ENCODE results near the gene NKTR.
A peak's percentile ranks its signal among the peaks of the same experiment; 100 is the strongest.

NKTR gene

DNA sequence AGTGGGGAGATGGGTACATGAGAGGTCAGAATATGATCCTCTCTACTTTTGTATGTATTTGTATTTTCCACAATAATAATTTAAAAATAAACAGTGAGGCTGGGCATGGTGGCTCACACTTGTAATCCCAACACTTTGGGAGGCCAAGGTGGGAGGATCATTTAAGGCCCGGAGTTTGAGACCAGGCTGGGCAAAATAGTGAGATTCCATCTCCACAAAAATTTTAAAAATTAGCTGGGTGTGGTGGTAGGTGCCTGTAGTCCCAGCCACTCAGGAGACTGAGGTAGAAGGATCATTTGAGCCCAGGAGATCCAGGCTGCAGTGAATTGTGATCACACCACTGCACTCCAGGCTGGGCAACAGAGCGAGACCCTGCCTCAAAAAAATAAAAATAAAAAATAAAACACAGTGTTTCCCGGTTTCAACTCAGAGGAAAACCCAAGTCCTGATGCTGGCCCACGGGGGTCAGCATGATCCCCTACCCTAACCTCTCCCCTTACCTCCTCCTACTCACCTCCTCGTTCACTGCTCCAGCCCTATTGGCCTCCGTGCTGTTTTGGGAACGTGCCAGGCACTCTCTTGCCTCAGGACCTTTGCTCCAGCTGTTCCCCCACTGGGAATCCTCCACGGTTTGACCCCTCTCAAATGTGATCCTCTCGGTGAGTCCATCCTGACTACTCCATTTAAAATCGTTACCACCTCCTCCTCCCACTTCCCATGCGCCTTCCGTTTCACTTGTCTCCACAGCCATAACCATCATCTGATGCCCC is 82.0 kb downstream of the NKTR start:
- DNase-seq: no peak

DNA sequence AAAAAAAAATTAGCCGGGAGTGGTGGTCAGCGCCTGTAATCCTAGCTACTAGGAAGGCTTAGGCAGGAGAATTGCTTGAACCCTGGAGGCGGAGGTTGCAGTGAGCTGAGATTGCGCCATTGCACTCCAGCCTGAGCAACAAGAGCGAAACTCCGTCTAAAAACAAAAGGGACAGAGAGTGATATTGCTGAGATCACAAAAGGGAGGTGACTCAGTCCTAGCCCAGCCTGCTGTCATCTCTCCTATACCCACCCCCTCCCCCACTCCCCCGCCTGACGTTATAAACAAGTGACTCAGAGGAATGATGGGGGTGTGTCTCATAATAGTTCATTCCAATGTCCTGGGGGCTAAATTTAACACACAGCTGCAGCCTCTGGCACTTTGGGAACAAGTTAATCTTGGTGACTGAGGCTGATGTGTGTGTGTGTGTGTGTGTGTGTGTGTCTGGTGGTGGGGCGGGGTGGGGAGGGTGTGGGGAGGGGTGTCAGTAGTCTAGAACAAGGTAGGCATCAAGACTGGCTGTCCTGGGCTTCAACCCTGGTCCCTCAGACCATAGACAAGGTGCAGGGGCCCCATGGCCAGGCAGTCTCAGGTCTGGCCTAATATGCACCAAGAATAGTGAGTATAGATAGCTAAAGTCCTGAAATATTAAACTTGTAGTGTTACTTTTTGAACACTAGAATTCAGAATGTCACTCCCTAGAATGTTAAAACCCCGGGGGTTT is 83.6 kb downstream of the NKTR start:
- DNase-seq: peak; percentile 85 to 91

DNA sequence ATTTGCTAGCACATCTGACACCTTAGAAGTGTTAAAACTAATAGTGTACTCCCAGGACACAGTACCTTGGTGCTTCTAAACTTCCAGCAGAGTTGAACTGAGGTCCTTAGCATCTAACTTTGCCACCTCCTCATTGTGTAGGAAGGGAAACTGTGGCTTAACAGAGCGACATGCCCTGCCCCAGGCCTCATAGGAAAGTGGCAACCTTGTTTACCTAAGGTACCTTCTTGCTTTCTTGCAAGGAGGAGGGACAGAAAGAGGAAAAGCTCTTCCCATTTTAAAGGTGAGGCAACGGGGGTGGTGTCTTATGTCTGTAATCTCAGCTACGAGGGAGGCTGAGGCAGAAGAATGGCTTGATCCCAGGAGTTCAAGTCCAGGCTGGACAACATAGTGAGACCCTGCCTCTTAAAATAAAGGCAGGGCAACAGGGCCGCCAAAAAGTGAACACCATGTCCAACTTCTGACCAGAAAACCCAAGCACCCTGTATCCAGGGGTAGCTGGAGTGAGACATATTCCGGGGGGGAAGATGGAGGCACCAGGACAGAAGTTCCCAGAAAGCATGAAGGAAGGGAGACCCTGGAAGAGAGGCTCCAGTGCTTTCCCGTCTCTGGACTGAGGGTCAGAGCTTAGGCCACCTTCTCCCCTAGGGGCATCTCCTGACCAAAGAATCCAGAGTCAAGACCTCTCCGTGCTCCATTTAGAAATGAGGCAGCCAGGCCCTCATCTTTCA is 84.3 kb downstream of the NKTR start:
- peak in 1 of 2 donors; percentile 9 for DNase-seq

DNA sequence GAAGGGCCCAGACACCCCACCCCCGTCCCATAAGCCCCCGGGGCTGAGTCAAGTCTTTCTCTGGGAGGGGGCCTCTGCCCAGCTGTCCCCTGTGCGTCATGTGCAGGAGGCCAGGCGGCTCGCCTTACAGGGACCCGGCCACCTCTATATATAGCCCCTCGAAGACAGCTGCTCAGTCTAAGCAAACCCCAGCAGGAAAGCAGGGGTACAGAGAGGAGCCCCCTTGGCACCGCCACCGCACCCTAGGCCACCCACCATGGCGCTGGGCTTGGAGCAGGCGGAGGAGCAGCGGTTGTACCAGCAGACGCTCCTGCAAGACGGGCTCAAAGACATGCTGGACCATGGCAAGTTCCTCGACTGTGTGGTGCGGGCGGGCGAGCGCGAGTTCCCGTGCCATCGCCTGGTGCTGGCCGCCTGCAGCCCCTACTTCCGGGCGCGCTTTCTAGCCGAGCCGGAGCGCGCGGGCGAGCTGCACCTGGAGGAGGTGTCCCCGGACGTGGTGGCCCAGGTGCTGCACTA is 84.9 kb downstream of the NKTR start, which contains the start of gene KLHL40:
TSS of gene KLHL40 (plus strand) at position 175 of the 519 bp plus-strand sequence. CDS start at position 257, 82 bp downstream.
- no peak for DNase-seq

DNA sequence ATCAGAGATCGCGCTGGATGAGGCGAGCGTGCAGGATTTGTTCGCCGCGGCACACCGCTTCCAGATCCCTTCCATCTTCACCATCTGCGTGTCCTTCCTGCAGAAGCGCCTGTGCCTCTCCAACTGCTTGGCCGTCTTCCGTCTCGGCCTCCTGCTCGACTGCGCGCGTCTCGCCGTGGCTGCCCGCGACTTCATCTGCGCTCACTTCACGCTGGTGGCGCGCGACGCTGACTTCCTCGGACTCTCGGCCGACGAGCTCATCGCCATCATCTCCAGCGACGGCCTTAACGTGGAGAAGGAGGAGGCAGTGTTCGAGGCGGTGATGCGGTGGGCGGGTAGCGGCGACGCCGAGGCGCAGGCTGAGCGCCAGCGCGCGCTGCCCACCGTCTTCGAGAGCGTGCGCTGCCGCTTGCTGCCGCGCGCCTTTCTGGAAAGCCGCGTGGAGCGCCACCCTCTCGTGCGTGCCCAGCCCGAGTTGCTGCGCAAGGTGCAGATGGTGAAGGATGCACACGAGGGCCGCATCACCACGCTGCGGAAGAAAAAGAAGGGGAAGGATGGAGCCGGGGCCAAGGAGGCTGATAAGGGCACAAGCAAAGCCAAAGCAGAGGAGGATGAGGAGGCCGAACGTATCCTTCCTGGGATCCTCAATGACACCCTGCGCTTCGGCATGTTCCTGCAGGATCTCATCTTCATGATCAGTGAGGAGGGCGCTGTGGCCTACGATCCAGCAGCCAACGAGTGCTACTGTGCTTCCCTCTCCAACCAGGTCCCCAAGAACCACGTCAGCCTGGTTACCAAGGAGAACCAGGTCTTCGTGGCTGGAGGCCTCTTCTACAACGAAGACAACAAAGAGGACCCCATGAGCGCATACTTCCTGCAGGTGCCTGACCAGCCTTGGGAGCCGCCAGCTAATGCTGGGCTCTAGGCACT is 85.7 kb downstream of the NKTR start:
- peak in 1 of 2 donors; percentile 13 for DNase-seq

DNA sequence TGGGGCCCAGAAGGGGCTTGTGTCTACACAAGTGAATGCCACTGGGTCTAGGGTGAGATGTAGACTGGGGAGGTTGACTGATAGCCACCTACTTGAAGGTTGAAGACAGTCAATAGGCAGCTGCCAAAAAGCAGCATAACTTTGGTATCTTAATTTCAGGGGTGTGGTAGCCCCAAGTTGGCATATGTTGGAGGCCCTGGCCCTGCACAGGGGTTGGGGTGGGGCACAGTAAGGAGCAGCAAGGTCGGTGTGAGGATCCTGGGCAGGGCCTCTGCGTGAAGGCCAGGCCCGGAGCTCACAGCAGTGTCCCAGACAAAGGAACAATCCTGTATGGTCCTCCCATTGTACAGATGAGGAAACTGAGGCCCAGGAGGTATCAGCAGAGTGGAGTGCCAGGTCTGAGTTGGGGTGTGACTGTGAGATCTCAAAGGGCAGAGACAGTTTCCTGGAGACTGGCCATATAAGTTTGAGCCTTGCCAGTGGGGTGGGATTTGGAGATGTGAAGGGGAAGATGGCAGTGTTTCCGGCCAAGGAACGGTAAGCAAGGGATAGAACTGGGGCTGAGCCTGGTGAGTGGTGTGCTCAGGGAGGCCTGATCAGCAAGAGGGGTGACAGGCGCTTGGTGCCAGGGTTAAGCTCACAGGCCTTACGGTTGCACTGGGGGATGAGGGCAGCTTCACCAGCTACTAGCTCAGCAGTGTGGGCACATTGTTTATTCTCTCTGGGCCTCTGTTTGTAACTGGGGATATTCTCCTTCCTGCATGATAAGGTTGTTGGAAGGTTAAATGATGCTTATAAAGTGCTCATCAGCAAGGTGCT is 86.6 kb downstream of the NKTR start:
- DNase-seq: no peak

DNA sequence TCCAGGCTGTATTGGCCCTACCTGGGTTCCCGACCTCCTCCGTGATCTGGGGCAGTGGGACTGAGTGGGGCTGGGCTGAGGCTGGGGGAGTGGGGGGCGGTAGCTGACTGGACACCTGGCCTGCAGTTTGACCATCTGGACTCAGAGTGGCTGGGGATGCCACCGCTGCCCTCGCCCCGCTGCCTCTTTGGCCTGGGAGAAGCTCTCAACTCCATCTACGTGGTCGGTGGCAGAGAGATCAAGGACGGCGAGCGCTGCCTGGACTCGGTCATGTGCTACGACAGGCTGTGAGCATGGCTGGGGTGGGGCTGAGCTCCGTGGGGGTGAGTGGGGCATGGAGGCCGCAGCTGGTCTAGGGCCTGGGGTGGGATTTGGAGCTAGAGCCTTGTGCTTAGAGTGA is 87.5 kb downstream of the NKTR start:
- no peak for DNase-seq

DNA sequence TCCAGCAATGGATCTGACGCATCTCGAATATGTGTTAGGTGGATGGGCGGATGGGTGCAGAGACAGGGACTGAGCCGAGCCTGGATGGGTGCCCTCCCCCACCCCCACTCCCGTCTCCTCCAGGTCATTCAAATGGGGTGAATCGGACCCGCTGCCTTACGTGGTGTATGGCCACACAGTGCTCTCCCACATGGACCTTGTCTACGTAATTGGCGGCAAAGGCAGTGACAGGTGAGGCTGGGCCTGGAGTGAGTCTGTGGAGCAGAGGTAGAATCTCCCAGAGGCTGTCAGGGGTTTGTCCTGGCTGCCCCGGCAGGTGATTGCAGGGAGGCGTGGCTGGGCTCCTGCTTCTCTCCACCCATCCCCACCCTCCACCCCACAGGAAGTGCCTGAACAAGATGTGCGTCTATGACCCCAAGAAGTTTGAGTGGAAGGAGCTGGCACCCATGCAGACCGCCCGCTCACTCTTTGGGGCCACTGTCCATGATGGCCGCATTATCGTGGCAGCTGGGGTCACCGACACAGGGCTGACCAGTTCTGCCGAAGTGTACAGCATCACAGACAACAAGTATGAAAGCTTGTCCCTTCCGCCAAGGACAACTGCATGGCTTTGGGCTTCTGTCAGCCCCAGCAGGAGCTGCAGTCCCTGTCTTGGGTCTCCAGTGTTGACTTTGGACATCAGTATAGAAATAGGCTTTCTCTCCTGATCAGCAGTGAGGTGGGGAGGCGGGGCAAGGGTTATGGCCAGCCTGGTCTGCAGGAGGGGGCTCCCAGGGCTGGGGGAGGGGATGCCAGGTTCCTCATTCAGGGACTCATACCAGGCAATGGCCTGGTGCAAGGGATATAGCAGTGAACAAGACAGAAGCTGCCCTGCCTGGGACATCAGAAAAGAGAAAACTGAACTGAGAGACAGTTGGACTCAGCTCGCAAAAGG is 88.3 kb downstream of the NKTR start:
- DNase-seq: no peak

DNA sequence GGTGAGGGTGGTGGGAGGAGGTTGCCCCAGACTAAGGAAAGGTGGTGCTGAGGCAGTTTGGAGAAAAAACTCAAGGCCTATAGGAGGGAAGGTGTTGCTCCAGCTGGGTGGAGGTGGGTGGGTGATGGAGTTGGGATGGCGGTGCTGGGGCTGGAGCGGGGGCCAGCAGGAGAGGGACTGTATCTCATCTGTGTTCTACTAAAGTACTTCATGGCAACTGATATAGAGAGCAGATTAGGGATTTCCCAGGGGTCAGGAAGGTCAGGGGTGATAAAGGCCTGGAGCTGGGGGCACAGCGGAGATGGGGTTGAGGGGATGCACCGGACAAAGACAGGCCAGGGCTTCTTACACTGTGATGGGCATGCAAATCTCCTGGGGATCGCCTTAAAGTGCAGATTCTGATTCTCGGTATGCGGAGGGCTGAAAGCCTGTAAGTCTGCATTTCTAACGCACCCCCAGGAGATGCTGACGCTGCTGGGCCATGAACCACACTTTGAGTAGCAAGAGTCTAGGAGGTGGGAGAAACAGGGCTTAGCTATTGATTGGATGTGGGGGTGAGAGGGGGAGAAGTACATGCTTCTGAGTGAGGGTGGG is 89.0 kb downstream of the NKTR start:
- no peak for DNase-seq

DNA sequence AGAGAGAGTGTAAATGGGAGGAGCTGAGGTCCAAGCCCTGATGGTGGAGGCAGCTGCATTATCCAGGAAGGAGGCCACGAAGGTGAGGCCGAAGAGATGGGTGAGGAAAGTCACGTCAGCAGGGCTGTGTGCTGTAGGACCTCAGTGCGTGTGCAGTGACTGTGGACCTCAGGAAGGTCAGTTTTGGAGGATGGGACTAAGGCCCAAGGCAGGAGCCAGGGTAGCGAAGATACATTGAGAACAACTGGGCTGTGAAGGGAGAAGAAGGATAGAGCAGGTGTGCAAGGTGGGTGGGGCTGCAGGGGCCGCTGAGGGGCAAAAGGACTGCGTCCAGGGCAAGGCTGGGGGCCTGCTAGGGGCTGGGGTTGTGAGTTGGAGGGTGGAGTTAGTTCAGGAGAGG is 89.7 kb downstream of the NKTR start:
- no peak for DNase-seq

DNA sequence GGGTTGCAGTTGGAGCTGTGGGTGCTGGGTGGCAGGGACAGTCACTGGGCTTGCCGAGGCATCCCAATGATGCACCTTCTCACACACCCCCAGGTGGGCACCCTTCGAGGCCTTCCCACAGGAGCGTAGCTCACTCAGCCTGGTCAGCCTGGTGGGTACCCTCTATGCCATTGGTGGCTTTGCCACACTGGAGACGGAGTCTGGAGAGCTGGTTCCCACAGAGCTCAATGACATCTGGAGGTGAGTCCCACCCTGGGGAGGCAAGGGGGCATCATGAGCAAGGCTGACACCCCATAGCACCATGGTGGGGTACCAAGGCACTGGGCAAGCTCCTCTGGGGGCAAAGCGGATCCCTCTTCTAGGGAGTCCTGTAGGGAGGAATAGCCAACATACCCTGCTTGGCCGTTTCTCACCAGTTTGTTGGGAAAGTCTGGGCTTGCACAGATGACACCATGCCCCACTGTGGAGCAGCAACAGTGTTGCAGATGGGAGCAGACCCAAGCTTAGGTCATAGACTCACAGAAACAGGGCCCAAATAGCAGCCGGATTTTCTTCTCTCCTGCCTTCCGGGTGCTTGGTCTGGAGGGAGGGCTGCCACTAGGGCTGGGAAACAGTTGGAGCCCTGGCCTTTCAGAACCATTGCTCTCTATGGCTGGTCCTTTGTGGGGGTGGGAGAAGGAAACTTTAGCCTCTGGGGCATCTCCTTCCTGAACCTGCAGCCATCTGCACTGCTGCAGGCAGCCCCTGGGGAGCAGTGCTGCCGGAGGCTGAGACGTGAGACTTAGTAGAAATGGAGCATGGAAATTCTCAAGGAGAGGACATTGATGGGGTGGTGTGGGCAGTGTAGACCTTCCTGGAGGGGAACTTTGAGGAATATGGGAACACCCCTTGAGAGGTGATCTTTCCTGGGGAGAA is 90.5 kb downstream of the NKTR start:
- DNase-seq: no peak

DNA sequence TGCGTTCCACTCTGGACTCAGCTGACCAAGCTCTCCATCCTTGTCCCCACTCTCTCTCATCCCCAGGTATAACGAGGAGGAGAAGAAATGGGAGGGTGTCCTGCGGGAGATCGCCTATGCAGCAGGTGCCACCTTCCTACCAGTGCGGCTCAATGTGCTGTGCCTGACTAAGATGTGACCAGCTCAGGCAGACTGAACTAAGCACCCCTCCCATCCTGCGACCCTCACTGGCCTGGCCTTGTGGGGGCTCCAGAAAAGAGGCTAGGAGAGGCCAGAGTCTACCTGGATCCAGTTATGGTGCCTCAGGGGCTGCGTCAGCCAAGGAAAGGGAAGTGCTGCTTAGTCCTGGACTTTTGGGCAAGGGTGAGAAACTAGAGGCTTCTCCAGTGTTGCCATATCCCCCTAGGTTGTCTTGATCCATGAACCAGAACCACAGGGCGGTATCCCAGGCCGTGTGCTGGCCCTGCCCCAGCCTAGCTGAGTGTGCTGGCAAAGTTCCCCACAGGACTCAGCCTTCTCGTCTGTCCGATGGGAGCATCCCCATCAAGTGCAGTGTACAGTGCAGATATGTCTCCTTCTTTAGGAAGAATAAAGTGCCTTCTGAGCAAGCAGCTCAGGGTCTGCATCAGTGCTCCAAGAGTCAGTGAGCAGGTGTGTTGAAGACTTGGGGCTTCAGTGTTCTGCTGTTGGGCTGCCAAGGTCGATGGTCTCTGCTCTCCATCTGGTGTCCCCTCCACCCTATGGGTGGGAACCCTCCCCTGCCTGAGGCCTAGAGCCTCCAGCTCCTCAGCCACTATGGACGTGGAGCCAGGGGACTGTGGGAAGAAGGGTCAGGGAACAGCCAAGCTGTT is 91.6 kb downstream of the NKTR start:
- DNase-seq: no peak

DNA sequence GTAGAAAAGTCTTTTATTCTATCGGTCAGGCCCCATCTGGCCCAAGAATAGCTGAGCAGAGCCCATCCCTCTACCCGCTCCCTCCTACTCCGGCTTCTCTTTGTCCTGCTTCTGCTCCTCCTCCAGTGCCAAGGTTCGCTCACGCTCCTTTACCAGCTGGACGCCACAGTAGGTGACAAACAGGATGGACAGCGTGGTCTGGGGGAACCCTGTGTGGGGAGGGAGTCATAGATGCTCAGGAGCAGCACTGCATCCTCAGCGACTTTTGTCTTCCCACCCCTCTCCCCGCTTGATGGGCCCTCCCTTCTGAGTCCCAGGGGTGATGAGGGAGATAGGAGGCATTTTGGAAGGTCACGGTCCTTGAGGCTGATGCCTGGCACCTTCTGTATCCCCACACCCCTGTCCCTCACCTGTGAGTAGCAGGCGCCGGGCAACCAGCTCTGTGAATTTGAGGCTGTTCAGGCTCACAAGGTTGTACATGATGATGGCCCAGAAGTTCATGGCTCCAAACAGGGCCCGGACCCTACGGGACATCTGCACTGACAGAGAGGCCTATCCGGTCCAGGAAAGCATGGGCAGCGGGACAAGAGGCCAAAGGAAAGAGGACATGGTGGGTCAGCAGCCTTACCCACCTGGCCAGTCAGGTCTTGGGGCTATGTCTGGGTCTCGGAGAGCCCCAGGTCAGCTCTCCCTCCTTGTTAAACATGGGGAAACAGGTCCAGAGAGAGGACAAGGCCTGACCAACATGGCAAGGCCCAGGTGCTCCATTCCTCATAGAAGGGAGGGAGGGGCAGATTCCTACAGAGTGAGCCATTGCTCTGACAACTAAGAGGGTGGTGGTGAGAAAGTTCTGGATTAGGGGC is 92.4 kb downstream of the NKTR start:
- DNase-seq: no peak

DNA sequence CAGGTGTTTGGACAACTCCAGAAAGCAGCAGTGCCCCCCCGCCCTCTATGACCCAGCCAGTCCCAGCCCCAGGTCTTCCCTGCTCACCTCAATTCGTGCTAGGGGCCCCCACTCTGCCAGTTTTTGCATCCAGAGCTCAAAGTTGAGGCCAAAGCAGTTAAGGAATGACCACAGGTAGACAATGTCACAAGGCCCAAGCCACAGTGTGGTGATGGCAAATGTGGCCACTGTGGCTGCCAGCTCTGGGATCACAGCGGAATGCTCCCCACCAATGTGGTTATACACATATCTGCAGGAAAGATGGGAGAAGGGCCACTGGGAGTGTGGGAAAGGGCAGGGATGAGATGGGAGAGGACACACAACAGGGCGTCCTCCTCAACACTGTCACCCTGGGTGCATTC is 93.0 kb downstream of the NKTR start:
- no peak for DNase-seq

DNA sequence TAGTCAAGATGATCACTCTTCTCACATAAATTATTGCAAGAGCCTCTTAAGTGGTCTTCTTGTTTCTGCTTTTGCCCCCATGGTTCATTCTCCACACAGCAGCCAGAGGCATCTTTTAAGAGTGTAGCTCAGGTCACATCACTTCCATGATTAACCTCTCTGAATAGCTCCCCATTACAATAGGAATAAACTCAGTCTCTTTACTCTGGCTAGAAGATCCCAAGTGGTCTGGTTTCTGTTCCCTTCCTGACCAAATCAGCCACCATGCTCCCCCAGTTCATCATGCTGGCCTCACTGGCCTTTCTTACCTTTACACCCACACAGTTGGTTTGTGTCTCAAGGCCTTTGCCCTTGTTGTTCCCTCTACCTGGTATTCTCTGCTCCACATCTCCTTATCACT is 93.9 kb downstream of the NKTR start:
- no peak for DNase-seq

All from inflammatory macrophage (primary cell).